ENCODE measurements around the gene SELENOK.
A peak's percentile ranks its signal among the peaks of the same experiment; 100 is the strongest.
"Not testable (repeated sequence)": the region's sequence is repeated elsewhere in the genome, so short reads cannot be mapped to it uniquely, and the experiment has no call there.

Gene SELENOK

GRCh38 chr3:53891497-53892285, at the start of gene SELENOK:
Gene SELENOK, minus strand, starts transcription at chr3:53891859.
- peak; percentile 98 for DNase-seq (ENCODE audit: low spot score)

DNA sequence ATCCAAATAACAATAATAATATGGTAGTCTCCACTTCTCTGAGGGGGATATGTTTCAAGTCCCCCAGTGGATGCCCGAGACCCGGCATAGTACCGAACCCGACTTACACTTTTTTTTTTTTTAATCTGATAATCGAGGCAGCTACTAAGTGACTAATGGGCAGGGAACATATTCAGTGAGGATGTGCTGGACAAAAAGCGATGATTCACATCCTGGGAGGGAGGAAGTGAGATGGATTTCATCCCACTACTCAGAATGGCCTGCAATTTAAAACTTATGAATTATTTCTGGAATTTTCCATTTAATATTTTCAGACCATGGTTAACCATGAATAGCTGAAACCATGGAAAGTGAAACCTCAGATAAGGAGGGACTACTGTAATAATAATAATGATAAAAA, 49.5 kb upstream of the SELENOK start:
- DNase-seq (ENCODE audit: low spot score), result no peak

- DNase-seq (ENCODE audit: low spot score), result no peak
Measured at GRCh38 chr3:53940623-53941022, 49.0 kb upstream of the SELENOK start.

GRCh38 chr3:53939813-53940212, 48.2 kb upstream of the SELENOK start:
- DNase-seq (ENCODE audit: low spot score), result no peak

DNA sequence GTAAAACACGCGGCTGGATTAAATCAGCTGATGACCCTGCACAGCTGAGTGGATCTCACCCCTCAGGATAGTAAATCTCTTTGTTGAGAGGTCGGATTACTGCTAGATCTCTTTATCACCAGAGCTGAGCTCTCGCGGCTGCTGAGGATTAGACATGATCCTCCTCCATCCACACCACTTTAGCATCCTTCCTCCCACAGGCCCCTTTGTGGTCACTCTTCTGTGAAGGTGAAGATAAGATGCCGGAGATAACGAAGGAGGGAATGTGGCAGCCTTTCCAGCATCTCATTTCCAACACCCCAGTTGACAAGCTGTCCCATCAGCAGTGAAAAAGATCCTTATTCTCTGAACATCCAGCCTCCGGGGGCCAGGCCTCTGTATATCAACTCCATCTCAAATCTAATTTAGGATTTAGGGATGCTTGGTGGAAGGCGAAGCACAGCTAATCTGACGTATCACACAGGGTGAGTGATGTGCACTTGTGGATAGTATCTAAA, 47.5 kb upstream of the SELENOK start:
- peak; percentile 67 for DNase-seq (ENCODE audit: low spot score)

GRCh38 chr3:53938645-53939044, 47.0 kb upstream of the SELENOK start:
- peak; percentile 52 for DNase-seq (ENCODE audit: low spot score)

DNA sequence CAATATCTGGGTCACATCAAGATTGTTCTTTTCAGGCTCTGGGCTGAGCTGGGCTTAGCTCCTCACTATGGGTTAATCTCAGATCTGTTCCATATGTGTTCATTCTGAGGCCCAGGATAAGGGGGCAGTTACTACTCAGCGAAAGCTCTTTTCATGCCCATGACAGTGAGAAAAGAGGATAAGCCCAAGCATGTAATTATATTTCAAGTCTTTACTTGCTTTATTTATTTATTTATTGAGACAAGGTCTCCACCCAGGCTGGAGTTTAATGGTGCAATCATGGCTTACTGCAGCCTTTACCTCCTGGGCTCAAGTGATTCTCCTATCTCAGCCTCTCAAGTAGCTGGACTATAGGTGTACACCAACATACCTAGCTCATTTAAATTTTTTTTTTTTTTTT, 44.7 kb upstream of the SELENOK start:
- no peak for DNase-seq (ENCODE audit: low spot score)

- no peak for DNase-seq (ENCODE audit: low spot score)
Measured at GRCh38 chr3:53935283-53935901, 43.7 kb upstream of the SELENOK start.

DNA sequence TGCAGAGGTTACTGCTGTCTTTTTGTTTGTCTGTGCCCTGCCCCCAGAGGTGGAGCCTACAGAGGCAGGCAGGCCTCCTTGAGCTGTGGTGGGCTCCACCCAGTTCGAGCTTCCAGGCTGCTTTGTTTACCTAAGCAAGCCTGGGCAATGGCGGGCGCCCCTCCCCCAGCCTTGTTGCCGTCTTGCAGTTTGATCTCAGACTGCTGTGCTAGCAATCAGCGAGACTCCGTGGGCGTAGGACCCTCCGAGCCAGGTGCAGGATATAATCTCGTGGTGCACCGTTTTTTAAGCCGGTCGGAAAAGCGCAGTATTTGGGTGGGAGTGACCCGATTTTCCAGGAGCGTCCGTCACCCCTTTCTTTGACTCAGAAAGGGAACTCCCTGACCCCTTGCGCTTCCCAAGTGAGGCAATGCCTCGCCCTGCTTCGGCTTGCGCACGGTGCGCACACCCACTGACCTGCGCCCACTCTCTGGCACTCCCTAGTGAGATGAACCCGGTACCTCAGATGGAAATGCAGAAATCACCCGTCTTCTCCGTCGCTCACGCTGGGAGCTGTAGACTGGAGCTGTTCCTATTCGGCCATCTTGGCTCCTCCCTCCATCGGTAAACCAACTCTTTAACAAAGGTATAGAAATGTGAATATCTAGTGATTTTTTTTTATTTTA, 35.7 kb upstream of the SELENOK start:
- not testable (repeated sequence) for DNase-seq (ENCODE audit: low spot score)

GRCh38 chr3:53921296-53921695, 29.6 kb upstream of the SELENOK start:
- DNase-seq (ENCODE audit: low spot score), result no peak

DNA sequence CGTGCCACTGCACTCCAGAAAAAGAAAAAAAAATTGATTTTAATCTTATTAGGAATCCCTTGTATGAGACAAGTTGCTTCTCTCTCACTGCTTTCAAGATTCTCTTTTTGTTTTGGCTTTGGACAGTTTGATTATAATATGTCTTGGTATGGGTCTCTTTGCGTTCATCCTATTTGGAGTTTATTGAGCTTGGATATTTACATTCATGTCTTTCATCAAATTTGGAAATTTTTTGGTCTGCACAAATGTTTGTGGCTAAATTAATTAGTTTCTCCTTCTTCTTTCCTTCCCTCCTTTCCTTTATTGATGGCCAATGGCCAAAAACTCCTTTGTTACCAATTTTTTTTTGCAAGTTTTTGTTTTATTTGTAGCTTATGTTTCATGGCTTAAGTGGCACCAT, 28.1 kb upstream of the SELENOK start:
- no peak for DNase-seq (ENCODE audit: low spot score)

GRCh38 chr3:53913401-53913800, 21.7 kb upstream of the SELENOK start:
- DNase-seq (ENCODE audit: low spot score), result no peak

DNA sequence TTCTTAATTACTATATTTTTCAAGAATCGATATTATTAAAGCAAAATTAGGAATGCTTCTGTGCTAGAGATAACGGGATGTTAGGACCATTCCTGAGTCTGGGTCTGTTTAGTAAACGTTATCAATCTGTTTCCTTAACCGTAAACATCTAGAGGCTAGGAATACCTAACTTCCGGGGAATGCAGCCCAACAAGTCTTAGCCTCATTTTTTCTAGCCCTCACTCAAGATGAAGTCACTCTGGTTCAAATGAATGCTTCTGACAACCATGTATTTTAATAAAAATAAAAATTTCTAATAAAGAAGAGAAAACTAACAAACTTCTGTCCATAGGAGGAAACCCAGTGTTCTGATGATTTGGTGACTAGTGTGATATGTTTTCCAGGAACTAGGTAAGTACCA, 11.1 kb upstream of the SELENOK start:
- DNase-seq (ENCODE audit: low spot score), result no peak

DNA sequence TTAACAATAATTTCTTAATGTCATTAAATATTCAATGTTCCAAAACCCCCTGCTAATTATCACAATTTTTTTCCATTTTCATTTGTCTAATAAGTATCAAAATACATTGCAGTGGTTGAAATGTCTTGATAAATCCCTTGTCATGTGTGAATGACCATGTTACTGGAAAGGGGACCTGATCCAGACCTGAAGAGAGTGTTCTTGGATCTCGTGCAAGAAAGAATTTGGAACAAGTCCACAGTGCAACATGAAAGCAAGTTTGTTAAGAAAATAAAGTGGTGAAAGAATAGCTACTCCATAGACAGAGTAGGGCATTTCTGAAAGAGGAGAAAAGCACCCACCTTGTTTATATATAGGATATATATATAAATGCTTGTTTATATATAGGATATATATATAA, 10.4 kb upstream of the SELENOK start:
- DNase-seq (ENCODE audit: low spot score), result no peak

DNA sequence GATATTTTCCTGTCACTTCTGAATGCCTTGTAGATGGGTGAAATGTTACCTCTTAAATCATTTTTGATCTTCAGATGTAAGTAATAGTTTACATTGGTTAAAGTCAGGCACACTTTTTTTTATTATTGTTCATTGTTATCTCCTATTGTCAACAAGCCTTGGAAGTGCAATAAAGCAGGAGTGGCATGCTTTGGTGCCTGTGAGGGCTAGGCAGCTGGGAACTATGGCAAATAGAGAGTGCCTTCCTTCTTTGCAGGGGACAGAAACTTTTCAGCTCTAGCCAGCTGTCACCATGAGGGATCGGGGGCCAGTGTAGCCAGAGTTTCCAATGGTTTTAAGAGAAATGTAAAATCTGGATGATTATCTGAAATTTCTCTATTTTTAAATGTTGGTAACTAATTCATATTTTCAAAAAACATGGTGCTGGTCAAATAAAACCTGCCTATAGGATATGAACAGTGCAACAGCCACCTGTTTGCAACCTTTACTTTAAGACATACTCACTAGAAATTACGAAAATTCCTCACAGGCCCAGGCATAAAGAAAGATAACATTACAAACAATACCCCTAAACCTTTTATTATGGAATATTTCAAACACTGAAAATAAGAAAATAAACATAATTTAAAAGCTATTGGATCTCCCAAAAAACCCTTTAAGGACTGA, 9.1 kb upstream of the SELENOK start:
- DNase-seq (ENCODE audit: low spot score), result no peak

GRCh38 chr3:53899750-53900149, 8.1 kb upstream of the SELENOK start:
- no peak for DNase-seq (ENCODE audit: low spot score)

DNA sequence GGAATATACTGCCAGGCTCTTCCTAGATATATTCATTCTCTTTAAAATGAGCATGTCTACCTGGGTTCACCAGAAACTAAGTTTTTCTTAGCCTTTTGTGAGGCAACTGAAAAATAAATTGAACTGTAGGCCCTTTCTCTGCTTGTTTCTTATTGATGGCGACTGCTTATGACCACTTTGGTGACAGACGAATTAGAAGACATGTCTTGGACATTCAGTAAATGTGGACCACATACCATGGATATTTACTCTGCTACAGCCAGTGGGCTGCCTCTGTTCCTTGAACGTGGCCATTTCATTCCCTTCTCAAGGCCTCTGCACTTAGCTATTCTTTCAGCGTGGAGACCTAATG, 603 bp upstream of the SELENOK start:
- no peak for DNase-seq (ENCODE audit: low spot score)

- DNase-seq (ENCODE audit: low spot score), result no peak
Measured at GRCh38 chr3:53890726-53891475, 758 bp downstream of the SELENOK start.

DNA sequence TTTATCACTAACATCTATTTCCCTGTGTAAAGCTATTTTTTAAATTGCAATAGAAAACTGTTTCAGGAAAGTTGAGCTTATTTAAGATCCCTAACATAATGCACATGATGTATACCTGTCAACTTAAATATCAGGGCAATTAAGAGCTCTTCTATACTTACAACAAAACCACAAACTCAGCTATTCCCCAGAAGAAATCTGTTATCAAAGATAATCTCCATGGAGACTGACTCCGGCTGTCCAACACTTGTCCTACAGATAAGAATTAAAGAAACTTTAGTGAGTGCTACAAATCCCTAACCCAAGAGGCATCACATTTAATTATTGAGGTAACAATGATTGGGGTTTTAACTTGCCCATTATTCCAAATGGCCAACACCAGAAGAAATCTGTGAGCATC, 3.4 kb downstream of the SELENOK start:
- no peak for DNase-seq (ENCODE audit: low spot score)

GRCh38 chr3:53887446-53887845, 4.2 kb downstream of the SELENOK start:
- no peak for DNase-seq (ENCODE audit: low spot score)

DNA sequence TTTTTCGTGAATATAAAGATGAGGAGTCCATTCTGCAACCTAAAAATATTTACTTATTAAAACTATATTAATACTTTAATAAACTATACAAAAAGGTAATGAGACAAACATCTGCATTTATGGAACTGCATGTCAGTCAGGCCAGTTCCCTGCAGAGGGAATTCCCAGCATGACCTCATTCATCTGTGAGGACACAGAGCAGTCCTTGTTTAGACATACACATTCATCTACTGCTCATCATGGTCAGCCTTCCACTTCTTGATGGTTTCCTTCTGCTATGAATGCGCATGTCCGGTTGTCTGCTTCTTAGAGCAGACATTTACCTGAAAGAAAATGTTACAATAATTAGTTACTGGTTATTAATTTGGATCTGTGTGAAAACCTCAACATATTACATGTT, 6.4 kb downstream of the SELENOK start:
- no peak for DNase-seq (ENCODE audit: low spot score)

DNA sequence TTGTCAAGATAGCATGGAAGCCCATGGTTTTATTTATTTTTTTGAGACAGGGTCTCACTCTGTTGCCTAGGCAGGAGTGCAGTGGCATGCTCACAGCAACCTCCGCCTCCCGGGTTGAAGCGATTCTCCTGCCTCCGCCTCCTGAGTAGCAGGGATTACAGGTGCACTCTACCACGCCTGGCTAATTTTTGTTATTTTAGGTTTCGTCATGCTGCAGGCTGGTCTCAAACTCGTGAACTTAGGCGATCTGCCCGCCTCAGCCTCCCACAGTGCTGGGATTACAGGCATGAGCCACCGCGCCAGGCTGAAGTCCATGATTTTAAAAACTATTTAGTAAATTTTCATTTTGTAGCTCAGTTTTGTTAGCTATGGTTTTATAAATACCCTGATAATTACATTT, 7.0 kb downstream of the SELENOK start:
- no peak for DNase-seq (ENCODE audit: low spot score)

Data from ecto neural progenitor cell (in vitro differentiated cells).